WTC11 (cell line): Measurements from ENCODE around the gene NSMCE1.

Source experiments
- ELF4 ChIP-seq: sonication (generic); formaldehyde crosslinking; IDR thresholded peaks from 2 replicates; pipeline ENCODE4 v1.8.1; 2022; ENCODE audit warnings: low read depth, mild to moderate bottlenecking, moderate library complexity, missing genetic modification reagents
- TEAD1 ChIP-seq: sonication (generic); formaldehyde crosslinking; IDR thresholded peaks from 2 replicates; pipeline ENCODE4 v1.8.0; 2022; ENCODE audit warnings: mild to moderate bottlenecking, missing genetic modification reagents
- TF ChIP-seq, protein P1 (sequence below): fragments of 200-600 bp; IDR thresholded peaks from 2 replicates; pipeline ENCODE4 v1.8.0; 2022; ENCODE audit warnings: antibody characterized with exemption
- TF ChIP-seq, protein P2 (sequence below): sonication (generic); formaldehyde crosslinking; conservative IDR thresholded peaks from 2 replicates; pipeline ENCODE4 v1.8.1; 2022; ENCODE audit warnings: mild to moderate bottlenecking, missing genetic modification reagents
- TF ChIP-seq, protein P3 (sequence below): sonication (generic); formaldehyde crosslinking; IDR thresholded peaks from 2 replicates; pipeline ENCODE4 v1.8.1; 2022; ENCODE audit warnings: low read depth, missing genetic modification reagents, borderline replicate concordance
- TF ChIP-seq, protein P4 (sequence below): sonication (generic); formaldehyde crosslinking; IDR thresholded peaks from 2 replicates; pipeline ENCODE4 v1.8.1; 2023; ENCODE audit warnings: mild to moderate bottlenecking, missing genetic modification reagents, moderate library complexity
- TF ChIP-seq, protein P5 (sequence below): sonication (generic); formaldehyde crosslinking; IDR thresholded peaks from 2 replicates; pipeline ENCODE4 v1.8.1; 2023; ENCODE audit warnings: mild to moderate bottlenecking, moderate library complexity, missing genetic modification reagents
- TF ChIP-seq, protein P6 (sequence below): fragments of 250-450 bp; sonication (Bioruptor Pico); IDR thresholded peaks from 2 replicates; pipeline ENCODE4 v2.1.2; 2022; ENCODE audit warnings: mild to moderate bottlenecking, moderate library complexity

DNA sequence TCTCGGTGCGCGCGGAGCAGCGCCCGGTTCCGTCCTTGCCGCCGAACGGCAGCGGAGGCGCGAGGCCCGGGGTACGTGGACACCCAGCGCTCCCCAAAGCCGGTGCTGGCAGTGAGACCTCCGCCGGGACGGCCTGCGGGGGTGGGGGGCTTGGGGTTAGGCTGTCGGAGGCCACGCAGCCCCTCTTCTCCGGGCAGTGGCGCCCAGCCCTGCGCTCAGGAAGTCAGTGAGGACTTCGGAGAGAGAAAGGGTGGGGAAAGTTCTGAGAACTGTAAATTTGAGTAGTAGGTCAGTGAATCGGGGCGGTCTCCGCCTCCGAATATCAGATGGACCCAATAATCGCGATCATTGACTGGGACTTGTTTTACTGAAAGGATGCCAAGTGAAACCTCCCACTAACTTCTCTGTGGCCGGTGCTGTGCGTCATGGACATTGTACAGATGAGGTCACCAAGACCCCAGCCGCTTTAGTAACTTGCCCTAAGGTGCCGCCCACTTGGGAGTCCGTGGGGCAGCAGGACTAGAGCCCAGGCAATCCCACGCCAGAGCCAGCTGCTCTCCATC lies 45.7 kb upstream of the NSMCE1 start:
- TF ChIP-seq, protein P1, sequence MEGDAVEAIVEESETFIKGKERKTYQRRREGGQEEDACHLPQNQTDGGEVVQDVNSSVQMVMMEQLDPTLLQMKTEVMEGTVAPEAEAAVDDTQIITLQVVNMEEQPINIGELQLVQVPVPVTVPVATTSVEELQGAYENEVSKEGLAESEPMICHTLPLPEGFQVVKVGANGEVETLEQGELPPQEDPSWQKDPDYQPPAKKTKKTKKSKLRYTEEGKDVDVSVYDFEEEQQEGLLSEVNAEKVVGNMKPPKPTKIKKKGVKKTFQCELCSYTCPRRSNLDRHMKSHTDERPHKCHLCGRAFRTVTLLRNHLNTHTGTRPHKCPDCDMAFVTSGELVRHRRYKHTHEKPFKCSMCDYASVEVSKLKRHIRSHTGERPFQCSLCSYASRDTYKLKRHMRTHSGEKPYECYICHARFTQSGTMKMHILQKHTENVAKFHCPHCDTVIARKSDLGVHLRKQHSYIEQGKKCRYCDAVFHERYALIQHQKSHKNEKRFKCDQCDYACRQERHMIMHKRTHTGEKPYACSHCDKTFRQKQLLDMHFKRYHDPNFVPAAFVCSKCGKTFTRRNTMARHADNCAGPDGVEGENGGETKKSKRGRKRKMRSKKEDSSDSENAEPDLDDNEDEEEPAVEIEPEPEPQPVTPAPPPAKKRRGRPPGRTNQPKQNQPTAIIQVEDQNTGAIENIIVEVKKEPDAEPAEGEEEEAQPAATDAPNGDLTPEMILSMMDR: no peak
- TF ChIP-seq, protein P2, sequence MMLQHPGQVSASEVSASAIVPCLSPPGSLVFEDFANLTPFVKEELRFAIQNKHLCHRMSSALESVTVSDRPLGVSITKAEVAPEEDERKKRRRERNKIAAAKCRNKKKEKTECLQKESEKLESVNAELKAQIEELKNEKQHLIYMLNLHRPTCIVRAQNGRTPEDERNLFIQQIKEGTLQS: no peak
- TF ChIP-seq, protein P3, sequence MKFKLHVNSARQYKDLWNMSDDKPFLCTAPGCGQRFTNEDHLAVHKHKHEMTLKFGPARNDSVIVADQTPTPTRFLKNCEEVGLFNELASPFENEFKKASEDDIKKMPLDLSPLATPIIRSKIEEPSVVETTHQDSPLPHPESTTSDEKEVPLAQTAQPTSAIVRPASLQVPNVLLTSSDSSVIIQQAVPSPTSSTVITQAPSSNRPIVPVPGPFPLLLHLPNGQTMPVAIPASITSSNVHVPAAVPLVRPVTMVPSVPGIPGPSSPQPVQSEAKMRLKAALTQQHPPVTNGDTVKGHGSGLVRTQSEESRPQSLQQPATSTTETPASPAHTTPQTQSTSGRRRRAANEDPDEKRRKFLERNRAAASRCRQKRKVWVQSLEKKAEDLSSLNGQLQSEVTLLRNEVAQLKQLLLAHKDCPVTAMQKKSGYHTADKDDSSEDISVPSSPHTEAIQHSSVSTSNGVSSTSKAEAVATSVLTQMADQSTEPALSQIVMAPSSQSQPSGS (CRISPR knock-in tag): no peak
- TF ChIP-seq, protein P4, sequence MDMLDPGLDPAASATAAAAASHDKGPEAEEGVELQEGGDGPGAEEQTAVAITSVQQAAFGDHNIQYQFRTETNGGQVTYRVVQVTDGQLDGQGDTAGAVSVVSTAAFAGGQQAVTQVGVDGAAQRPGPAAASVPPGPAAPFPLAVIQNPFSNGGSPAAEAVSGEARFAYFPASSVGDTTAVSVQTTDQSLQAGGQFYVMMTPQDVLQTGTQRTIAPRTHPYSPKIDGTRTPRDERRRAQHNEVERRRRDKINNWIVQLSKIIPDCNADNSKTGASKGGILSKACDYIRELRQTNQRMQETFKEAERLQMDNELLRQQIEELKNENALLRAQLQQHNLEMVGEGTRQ (CRISPR knock-in tag): no peak
- TF ChIP-seq TEAD1 (CRISPR knock-in tag): no peak
- no peak for TF ChIP-seq ELF4
- TF ChIP-seq, protein P5, sequence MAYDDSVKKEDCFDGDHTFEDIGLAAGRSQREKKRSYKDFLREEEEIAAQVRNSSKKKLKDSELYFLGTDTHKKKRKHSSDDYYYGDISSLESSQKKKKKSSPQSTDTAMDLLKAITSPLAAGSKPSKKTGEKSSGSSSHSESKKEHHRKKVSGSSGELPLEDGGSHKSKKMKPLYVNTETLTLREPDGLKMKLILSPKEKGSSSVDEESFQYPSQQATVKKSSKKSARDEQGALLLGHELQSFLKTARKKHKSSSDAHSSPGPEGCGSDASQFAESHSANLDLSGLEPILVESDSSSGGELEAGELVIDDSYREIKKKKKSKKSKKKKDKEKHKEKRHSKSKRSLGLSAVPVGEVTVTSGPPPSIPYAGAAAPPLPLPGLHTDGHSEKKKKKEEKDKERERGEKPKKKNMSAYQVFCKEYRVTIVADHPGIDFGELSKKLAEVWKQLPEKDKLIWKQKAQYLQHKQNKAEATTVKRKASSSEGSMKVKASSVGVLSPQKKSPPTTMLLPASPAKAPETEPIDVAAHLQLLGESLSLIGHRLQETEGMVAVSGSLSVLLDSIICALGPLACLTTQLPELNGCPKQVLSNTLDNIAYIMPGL (CRISPR knock-in tag): 0 out of 2 replicates have a peak, but pooled peaks have one; percentile 32
- TF ChIP-seq, protein P6, sequence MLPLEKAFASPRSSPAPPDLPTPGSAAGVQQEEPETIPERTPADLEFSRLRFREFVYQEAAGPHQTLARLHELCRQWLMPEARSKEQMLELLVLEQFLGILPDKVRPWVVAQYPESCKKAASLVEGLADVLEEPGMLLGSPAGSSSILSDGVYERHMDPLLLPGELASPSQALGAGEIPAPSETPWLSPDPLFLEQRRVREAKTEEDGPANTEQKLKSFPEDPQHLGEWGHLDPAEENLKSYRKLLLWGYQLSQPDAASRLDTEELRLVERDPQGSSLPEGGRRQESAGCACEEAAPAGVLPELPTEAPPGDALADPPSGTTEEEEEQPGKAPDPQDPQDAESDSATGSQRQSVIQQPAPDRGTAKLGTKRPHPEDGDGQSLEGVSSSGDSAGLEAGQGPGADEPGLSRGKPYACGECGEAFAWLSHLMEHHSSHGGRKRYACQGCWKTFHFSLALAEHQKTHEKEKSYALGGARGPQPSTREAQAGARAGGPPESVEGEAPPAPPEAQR: no peak
